WTC11 (cell line): ENCODE measurements around the gene DOCK1.

Experiments used
- ATF1 ChIP-seq: sonication (generic); formaldehyde crosslinking; IDR thresholded peaks from 2 replicates; pipeline ENCODE4 v1.8.1; 2023; ENCODE audit warnings: mild to moderate bottlenecking, moderate library complexity, missing genetic modification reagents
- CREB1 ChIP-seq: sonication (generic); formaldehyde crosslinking; IDR thresholded peaks from 2 replicates; pipeline ENCODE4 v1.8.0; 2023; ENCODE audit warnings: mild to moderate bottlenecking, missing genetic modification reagents
- FOXJ3 ChIP-seq: sonication (generic); formaldehyde crosslinking; IDR thresholded peaks from 2 replicates; pipeline ENCODE4 v1.9.0; 2021; ENCODE audit warnings: missing genetic modification reagents, mild to moderate bottlenecking, borderline replicate concordance
- MYBL2 ChIP-seq: sonication (generic); formaldehyde crosslinking; IDR thresholded peaks from 2 replicates; pipeline ENCODE4 v1.8.1; 2023; ENCODE audit warnings: mild to moderate bottlenecking, moderate library complexity, missing genetic modification reagents
- SP1 ChIP-seq: sonication (generic); formaldehyde crosslinking; conservative IDR thresholded peaks from 2 replicates; pipeline ENCODE4 v1.8.1; 2022; ENCODE audit warnings: missing genetic modification reagents
- TP53 ChIP-seq: sonication (generic); formaldehyde crosslinking; IDR thresholded peaks from 2 replicates; pipeline ENCODE4 v1.8.1; 2023; ENCODE audit warnings: mild to moderate bottlenecking, missing genetic modification reagents
- ZNF416 ChIP-seq: fragments of 250-450 bp; sonication (Bioruptor Pico); IDR thresholded peaks from 2 replicates; pipeline ENCODE4 v1.9.0; 2021; ENCODE audit warnings: mild to moderate bottlenecking, inconsistent platforms
- TF ChIP-seq, protein P1 (sequence below): fragments of 200-600 bp; IDR thresholded peaks from 2 replicates; pipeline ENCODE4 v1.8.0; 2022; ENCODE audit warnings: antibody characterized with exemption
- TF ChIP-seq, protein P2 (sequence below): sonication (generic); formaldehyde crosslinking; IDR thresholded peaks from 2 replicates; pipeline ENCODE4 v1.8.0; 2022; ENCODE audit warnings: mild to moderate bottlenecking, missing genetic modification reagents
- TF ChIP-seq, protein P3 (sequence below): sonication (generic); formaldehyde crosslinking; IDR thresholded peaks from 2 replicates; pipeline ENCODE4 v1.8.0; 2022; ENCODE audit warnings: mild to moderate bottlenecking, missing genetic modification reagents
- TF ChIP-seq, protein P4 (sequence below): sonication (generic); formaldehyde crosslinking; IDR thresholded peaks from 2 replicates; pipeline ENCODE4 v1.8.1; 2023; ENCODE audit warnings: mild to moderate bottlenecking, missing genetic modification reagents, moderate library complexity

DNA sequence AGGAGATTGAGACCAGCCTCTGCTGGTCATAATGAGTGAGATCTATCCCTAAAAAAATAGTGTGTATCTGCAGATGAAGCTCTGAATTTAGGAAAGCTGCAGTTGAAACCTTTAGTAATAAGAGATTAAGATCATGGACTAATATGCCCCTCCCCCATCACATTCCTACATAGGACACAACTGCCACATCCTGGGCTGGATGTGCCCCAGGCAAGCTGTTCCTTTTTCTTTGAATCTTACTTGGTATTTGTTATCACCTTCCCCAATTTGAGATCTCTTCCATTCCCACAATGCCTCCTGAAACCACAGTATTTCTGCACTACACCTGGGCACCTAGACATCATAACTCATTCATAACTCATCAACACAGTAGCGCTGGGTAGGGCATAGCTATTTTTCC, 74.1 kb downstream of the DOCK1 start:
- TF ChIP-seq, protein P1, sequence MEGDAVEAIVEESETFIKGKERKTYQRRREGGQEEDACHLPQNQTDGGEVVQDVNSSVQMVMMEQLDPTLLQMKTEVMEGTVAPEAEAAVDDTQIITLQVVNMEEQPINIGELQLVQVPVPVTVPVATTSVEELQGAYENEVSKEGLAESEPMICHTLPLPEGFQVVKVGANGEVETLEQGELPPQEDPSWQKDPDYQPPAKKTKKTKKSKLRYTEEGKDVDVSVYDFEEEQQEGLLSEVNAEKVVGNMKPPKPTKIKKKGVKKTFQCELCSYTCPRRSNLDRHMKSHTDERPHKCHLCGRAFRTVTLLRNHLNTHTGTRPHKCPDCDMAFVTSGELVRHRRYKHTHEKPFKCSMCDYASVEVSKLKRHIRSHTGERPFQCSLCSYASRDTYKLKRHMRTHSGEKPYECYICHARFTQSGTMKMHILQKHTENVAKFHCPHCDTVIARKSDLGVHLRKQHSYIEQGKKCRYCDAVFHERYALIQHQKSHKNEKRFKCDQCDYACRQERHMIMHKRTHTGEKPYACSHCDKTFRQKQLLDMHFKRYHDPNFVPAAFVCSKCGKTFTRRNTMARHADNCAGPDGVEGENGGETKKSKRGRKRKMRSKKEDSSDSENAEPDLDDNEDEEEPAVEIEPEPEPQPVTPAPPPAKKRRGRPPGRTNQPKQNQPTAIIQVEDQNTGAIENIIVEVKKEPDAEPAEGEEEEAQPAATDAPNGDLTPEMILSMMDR, result no peak
- TF ChIP-seq SP1, result no peak
- no peak for TF ChIP-seq ZNF416 (CRISPR knock-in tag)
- TF ChIP-seq, protein P2, sequence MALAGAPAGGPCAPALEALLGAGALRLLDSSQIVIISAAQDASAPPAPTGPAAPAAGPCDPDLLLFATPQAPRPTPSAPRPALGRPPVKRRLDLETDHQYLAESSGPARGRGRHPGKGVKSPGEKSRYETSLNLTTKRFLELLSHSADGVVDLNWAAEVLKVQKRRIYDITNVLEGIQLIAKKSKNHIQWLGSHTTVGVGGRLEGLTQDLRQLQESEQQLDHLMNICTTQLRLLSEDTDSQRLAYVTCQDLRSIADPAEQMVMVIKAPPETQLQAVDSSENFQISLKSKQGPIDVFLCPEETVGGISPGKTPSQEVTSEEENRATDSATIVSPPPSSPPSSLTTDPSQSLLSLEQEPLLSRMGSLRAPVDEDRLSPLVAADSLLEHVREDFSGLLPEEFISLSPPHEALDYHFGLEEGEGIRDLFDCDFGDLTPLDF (CRISPR knock-in tag), result no peak
- TF ChIP-seq ATF1 (CRISPR knock-in tag), result no peak
- TF ChIP-seq TP53 (CRISPR knock-in tag), result no peak
- TF ChIP-seq FOXJ3 (CRISPR knock-in tag), result no peak
- no peak for TF ChIP-seq CREB1
- TF ChIP-seq MYBL2 (CRISPR knock-in tag), result no peak
- TF ChIP-seq, protein P3, sequence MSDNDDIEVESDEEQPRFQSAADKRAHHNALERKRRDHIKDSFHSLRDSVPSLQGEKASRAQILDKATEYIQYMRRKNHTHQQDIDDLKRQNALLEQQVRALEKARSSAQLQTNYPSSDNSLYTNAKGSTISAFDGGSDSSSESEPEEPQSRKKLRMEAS (CRISPR knock-in tag), result no peak
- TF ChIP-seq, protein P4, sequence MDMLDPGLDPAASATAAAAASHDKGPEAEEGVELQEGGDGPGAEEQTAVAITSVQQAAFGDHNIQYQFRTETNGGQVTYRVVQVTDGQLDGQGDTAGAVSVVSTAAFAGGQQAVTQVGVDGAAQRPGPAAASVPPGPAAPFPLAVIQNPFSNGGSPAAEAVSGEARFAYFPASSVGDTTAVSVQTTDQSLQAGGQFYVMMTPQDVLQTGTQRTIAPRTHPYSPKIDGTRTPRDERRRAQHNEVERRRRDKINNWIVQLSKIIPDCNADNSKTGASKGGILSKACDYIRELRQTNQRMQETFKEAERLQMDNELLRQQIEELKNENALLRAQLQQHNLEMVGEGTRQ (CRISPR knock-in tag), result no peak
